Uterus (tissue), 4 donors: ENCODE data around the gene IL6. TPM values are rescaled to one million over a fixed set of nuclear protein-coding genes. Genes with fewer than 3 reads are reported as not detected.
"Not testable (repeated sequence)": the region's sequence is repeated elsewhere in the genome, so short reads cannot be mapped to it uniquely, and the experiment has no call there.

ENCODE experiments used
- DNase-seq, 2 donors: peaks; one replicate each; pipeline ENCODE4 v3.0.0-alpha.2; 2019 to 2020
- H3K27ac ChIP-seq, 2 donors: fragments of 200-600 bp; sonication (generic); 1 replicate in 1 of 2; 2 replicates in 1 of 2; pipeline ENCODE4 v1.5.1; 2016 to 2018
- H3K27me3 ChIP-seq, 2 donors: fragments of 200-600 bp; sonication (generic); one replicate each; pipeline ENCODE4 v1.5.1; 2018 to 2019; ENCODE audit warnings: control low read depth in 1 of 2
- H3K36me3 ChIP-seq, 2 donors: fragments of 200-600 bp; sonication (generic); one replicate each; pipeline ENCODE4 v1.5.1; 2019; ENCODE audit warnings: control low read depth in 1 of 2
- H3K4me1 ChIP-seq, 2 donors: fragments of 200-600 bp; sonication (generic); one replicate each; pipeline ENCODE4 v1.5.1; 2018 to 2019; ENCODE audit warnings: control low read depth in 1 of 2
- H3K4me3 ChIP-seq, 2 donors: fragments of 200-600 bp; sonication (generic); 1 replicate in 1 of 2; 2 replicates in 1 of 2; pipeline ENCODE4 v1.5.1; 2018 to 2019; ENCODE audit warnings: mild to moderate bottlenecking in 1 of 2
- H3K9me3 ChIP-seq, 2 donors: fragments of 200-600 bp; sonication (generic); one replicate each; pipeline ENCODE4 v1.5.1; 2019; ENCODE audit warnings: control low read depth in 1 of 2
- POLR2A ChIP-seq, 2 donors: fragments of 450-650 bp; IDR thresholded peaks; one replicate each; pipeline ENCODE4 v1.6.1; 2016; ENCODE audit warnings: antibody characterized with exemption in 2 of 2, mild to moderate bottlenecking in 1 of 2, moderate library complexity in 1 of 2
- intact Hi-C: fragments of 100-400 bp; cut with DNase I; formaldehyde crosslinking; loops from one replicate; pipeline ENCODE4 v1.15.1; 2023; ENCODE audit warnings: low total_unique reads
- total RNA-seq, 4 donors: library from RNA; depleted of rRNA in 3 of 4; stranded (reverse); fragments of >200 nt in 3 of 4; gene quantifications; one replicate each; pipeline versions ENCODE4 v1.1.0 to v1.2.4, GENCODE V29; 2014 to 2023
- TF ChIP-seq, protein P1 (sequence below), 4 experiments: fragments of 200-600 bp in 2 of 4; fragments of 450-650 bp in 2 of 4; sonication (generic) in 2 of 4; IDR thresholded peaks; one replicate each; pipeline ENCODE4 v1.5.1; 2016 to 2019; ENCODE audit warnings: antibody characterized with exemption in 4 of 4, mild to moderate bottlenecking in 2 of 4, moderate library complexity in 1 of 4
- donor health status: DM: yes; HTN: yes; CAD: no.

The IL6 gene
- total RNA-seq, 4 donors from 2014 or later = 2.6 to 11.2 (median 4.2) TPM; not detected in 1

DNA sequence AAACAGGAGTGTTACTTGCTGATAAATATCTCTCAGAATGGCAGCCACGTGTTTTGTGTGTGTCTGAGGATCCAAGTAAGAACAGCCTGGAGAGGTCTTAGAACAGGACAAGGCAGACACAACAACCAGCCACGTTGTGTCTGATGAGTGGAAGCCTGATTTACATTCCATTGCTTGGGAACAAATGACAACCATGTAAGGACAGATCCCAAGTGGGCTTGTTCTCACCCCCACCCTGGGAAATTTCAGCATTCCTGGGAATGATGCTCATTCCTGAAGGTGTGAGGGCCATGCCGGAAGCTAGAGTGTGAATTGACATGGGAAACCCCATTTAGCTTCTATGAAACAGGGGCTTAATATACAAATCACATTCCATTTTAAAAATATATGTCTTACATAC lies 35.9 kb downstream of the IL6 start:
- no peaks in the 10 kb centered on the region for H3K27me3 ChIP-seq
- TF ChIP-seq POLR2A (IDR thresholded peaks at IDR 0.05) = no peak
- TF ChIP-seq, protein P1, sequence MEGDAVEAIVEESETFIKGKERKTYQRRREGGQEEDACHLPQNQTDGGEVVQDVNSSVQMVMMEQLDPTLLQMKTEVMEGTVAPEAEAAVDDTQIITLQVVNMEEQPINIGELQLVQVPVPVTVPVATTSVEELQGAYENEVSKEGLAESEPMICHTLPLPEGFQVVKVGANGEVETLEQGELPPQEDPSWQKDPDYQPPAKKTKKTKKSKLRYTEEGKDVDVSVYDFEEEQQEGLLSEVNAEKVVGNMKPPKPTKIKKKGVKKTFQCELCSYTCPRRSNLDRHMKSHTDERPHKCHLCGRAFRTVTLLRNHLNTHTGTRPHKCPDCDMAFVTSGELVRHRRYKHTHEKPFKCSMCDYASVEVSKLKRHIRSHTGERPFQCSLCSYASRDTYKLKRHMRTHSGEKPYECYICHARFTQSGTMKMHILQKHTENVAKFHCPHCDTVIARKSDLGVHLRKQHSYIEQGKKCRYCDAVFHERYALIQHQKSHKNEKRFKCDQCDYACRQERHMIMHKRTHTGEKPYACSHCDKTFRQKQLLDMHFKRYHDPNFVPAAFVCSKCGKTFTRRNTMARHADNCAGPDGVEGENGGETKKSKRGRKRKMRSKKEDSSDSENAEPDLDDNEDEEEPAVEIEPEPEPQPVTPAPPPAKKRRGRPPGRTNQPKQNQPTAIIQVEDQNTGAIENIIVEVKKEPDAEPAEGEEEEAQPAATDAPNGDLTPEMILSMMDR (IDR thresholded peaks at IDR 0.05) = no peak
- no peaks in the 10 kb centered on the region for H3K36me3 ChIP-seq
- no peaks in the 10 kb centered on the region for H3K9me3 ChIP-seq
- no peak for DNase-seq
- intact Hi-C loops = no loop called here
- H3K27ac ChIP-seq = no peak overlapping the region
- H3K4me3 ChIP-seq = no peak overlapping the region
- no peaks in the 10 kb centered on the region for H3K4me1 ChIP-seq

DNA sequence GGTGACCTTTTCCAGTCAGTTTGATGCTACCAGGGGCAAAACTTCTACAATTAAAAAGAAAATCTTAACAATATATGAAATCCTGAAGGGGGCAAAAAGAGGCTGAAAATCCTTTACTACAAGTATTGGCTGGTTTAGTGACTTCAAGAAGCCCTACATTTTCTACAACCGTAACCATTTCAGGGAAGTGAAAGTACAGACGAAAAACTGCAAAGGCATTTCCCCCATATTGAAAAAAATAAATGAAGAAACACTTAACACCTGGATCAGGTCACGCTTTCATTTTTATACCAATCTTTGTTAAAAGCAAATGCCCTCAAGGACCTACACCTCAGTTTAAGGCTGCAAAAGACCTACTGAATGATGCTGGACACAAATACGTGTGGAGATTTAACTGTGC lies 38.6 kb downstream of the IL6 start:
- no peak overlapping the region for H3K4me3 ChIP-seq
- no peak overlapping the region for H3K27ac ChIP-seq
- H3K4me1 ChIP-seq = no peaks in the 10 kb centered on the region

DNA sequence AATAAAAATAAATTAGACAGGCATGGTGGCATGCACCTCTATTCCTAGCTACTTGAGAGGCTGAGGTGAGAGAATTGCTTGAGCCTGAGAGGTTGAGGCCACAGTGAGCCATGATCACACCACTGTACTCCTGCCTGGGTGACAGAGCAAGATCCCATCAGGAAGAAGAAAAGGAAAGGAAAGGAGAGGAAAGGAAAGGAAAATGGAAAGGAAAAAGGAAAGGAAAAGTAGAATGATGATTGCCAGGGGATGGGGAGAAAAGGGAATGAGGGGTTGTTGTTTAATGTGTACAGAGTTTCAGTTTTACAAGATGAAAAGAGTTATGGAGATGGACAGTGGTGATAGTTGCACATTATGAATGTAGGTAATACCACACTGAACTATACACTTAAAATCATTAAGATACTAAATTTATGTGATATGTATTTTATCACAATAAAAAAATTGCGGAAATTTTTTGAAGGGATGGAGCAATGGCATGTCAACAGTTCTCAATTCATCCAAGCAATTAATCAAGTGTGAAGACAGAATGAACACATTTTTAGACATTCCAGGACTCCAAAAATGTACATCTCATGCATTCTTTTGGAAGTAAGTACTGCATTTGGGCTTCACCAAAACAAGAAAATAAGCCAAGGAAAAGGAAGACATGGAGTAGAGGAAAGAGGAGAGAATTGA lies 44.3 kb downstream of the IL6 start:
- Histone ChIP-seq H3K36me3 (no peaks in the 10 kb centered on the region), H3K9me3 (no peaks in the 10 kb centered on the region), H3K27ac (no peak overlapping the region), H3K27me3 (no peaks in the 10 kb centered on the region), H3K4me1 (no peaks in the 10 kb centered on the region), H3K4me3 (no peak overlapping the region)
- intact Hi-C loops = no loop called here
- DNase-seq = no peak
- TF ChIP-seq, protein P1 (IDR thresholded peaks at IDR 0.05) = no peak
- TF ChIP-seq POLR2A (IDR thresholded peaks at IDR 0.05) = no peak

More for the DNA sequence above, 38.6 kb downstream of the IL6 start:
- Histone ChIP-seq H3K9me3 (no peaks in the 10 kb centered on the region), H3K36me3 (no peaks in the 10 kb centered on the region), H3K27me3 (no peaks in the 10 kb centered on the region)
- TF ChIP-seq, protein P1 (IDR thresholded peaks at IDR 0.05) = no peak
- TF ChIP-seq POLR2A (IDR thresholded peaks at IDR 0.05) = no peak
- intact Hi-C loops = no loop called here
- no peak for DNase-seq

DNA sequence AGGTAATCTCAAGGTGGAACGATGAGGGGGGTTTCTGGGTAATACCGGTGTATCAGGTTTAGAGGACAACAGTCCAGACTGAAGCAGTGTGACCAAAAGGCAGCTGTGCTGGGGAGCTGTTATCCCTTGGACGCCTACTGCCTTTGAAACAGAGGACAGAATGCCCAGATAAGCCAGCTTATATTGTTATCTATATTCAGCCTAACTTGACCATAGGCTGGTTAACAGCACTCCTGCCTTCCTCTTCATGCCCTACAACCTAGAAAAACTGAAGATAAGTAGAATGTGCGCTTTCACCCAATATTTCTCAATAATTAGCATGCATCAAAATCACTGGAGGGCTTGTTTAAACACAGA lies 44.9 kb downstream of the IL6 start:
- no peak for TF ChIP-seq POLR2A (IDR thresholded peaks at IDR 0.05)
- TF ChIP-seq, protein P1 (IDR thresholded peaks at IDR 0.05) = no peak
- Histone ChIP-seq H3K27ac (no peak overlapping the region), H3K4me3 (no peak overlapping the region), H3K4me1 (no peaks in the 10 kb centered on the region), H3K27me3 (no peaks in the 10 kb centered on the region), H3K36me3 (no peaks in the 10 kb centered on the region), H3K9me3 (no peaks in the 10 kb centered on the region)
- intact Hi-C loops = no loop called here
- no peak for DNase-seq

DNA sequence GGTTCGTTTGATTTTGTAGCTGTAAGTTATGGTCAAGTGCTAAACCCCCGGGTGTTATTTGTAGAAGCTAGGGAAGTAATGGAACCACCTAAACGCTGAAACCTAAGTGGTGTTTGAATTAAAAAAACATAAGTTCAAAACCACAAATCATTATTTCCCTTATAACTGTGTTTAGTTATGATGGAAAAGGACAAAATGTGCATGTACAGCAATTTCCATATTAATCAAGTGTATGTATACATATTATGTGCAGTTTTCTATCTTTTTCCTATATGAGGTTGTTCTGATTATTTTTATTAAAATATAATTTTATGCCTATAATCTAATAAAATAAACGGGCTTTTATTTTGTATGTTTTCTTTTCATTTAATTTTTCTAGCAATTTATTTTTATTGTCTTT lies 45.9 kb downstream of the IL6 start:
- DNase-seq = no peak
- H3K27me3 ChIP-seq = no peaks in the 10 kb centered on the region
- H3K4me3 ChIP-seq = no peak overlapping the region
- no peak for TF ChIP-seq POLR2A (IDR thresholded peaks at IDR 0.05)
- no peak overlapping the region for H3K27ac ChIP-seq
- H3K4me1 ChIP-seq = no peaks in the 10 kb centered on the region
- H3K36me3 ChIP-seq = no peaks in the 10 kb centered on the region
- intact Hi-C loops = no loop called here
- H3K9me3 ChIP-seq = no peaks in the 10 kb centered on the region

DNA sequence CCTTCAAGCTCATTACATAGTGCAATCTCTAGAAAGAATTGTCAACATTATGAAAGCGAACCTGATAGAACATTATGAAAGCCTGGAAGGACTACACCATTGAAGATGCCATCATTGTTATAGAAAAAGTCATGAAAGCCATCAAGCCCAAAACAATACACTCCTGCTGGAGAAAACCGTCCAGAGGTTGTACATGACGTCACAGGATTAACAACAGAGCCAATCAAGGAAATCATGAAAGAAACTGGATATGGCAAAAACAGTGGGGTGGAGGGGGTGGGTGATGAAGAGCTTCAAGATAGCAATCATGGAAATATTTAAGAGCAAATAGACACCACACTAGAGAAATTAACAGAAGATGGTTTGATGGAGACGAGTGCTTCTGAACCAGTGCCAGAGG lies 50.0 kb downstream of the IL6 start:
- no peak for DNase-seq
- H3K27ac ChIP-seq = no peak overlapping the region
- no peaks in the 10 kb centered on the region for H3K27me3 ChIP-seq
- H3K36me3 ChIP-seq = no peaks in the 10 kb centered on the region
- H3K9me3 ChIP-seq = no peaks in the 10 kb centered on the region
- no peaks in the 10 kb centered on the region for H3K4me1 ChIP-seq
- intact Hi-C loops = no loop called here
- H3K4me3 ChIP-seq = no peak overlapping the region
- TF ChIP-seq, protein P1 (IDR thresholded peaks at IDR 0.05) = no peak
- TF ChIP-seq POLR2A (IDR thresholded peaks at IDR 0.05) = no peak

DNA sequence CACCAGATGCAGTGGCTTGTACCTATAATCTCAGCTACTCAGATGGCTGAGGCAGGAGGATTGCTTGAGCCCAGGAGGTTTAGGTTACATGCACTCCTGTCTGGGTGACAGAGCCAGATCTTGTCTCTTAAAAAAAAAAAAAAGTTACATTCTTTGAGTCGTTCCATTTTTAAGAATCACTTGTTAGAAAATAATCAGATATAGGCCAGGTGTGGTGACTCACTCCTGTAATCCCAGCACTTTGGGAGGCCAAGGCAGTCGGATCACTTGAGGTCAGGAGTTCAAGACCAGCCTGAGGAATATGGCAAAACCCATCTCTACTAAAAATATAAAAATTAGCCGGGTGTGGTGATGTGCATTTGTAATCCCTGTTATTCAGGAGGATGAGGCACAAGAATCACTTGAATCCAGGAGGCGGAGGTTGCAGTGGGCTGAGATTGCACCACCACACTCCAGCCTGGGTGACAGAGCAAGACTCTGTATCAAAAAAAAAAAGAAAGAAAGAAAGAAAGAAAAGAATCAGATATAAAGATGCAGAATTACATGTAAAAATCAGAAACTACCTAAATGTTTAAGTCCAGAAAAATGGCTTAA lies 52.8 kb downstream of the IL6 start:
- peak overlapping the region in 1 of 2 donors; percentile 26 for H3K27ac ChIP-seq
- H3K27me3 ChIP-seq, H3K4me3 ChIP-seq, DNase-seq, H3K4me1 ChIP-seq, intact Hi-C loops, H3K36me3 ChIP-seq, H3K9me3 ChIP-seq: not testable (repeated sequence)
